ENCODE measurements around the gene SNX19.

GRCh38 chr11:130839981-130840666 is 76.2 kb downstream of the SNX19 start:
- TF ChIP-seq CTCF (IDR thresholded peaks at IDR 0.05) (no peak), POLR2AphosphoS5 (IDR thresholded peaks at IDR 0.05; ENCODE audit: low read depth, low read length) (no peak)

Data from Panc1 (cell line).